Measurements from ENCODE around the gene GRID1. TPM values are rescaled to one million over a fixed set of nuclear protein-coding genes. Genes with fewer than 3 reads are reported as not detected.

GRID1 gene
- total and polyA plus RNA-seq, 11 donors = 0.69 to 3.4 (median 1.6) TPM

GRCh38 chr10:86285136-86285790 lies 81.3 kb downstream of the GRID1 start:
- TF ChIP-seq CTCF (IDR thresholded peaks at IDR 0.05) (no peak), POLR2A (IDR thresholded peaks at IDR 0.05) (no peak)
- Histone ChIP-seq H3K36me3 (no peaks in the 10 kb centered on the region), H3K27ac (no peak overlapping the region), H3K4me1 (no peaks in the 10 kb centered on the region), H3K4me3 (no peak overlapping the region), H3K9me3 (peaks cover 0 to 8% (median 0%) of the 10 kb centered on the region in 12 donors), H3K27me3 (no peaks in the 10 kb centered on the region)
- DNase-seq (no peak), ATAC-seq (no peak)
- 78 to 86% (median 83%) methylated on average over 7 to 10 of the region's 10 CpGs for WGBS, 4 donors
- intact Hi-C loops (cut with DNase I) = no loop called here

- peak in 1 of 4 donors; percentile 15 for ATAC-seq
- Histone ChIP-seq H3K27ac (no peak overlapping the region), H3K9me3 (peaks cover 0 to 15% (median 1%) of the 10 kb centered on the region in 12 donors), H3K4me1 (no peaks in the 10 kb centered on the region), H3K27me3 (no peaks in the 10 kb centered on the region), H3K4me3 (no peak overlapping the region), H3K36me3 (no peaks in the 10 kb centered on the region)
- TF ChIP-seq CTCF (IDR thresholded peaks at IDR 0.05) (no peak), POLR2A (IDR thresholded peaks at IDR 0.05) (no peak)
- intact Hi-C loops (cut with DNase I) = no loop called here
- no peak for DNase-seq
- WGBS, 4 donors = 70 to 79% (median 73%) methylated on average over 11 of the region's 11 CpGs
Observed at GRCh38 chr10:86284355-86285105, 82.1 kb downstream of the GRID1 start.

GRCh38 chr10:86283466-86284287 lies 82.9 kb downstream of the GRID1 start:
- Histone ChIP-seq H3K4me3 (no peak overlapping the region), H3K9me3 (peaks cover 0 to 23% (median 6%) of the 10 kb centered on the region in 12 donors), H3K36me3 (no peaks in the 10 kb centered on the region), H3K4me1 (no peaks in the 10 kb centered on the region), H3K27me3 (no peaks in the 10 kb centered on the region), H3K27ac (no peak overlapping the region)
- DNase-seq = no peak
- no peak for ATAC-seq
- 74 to 92% (median 85%) methylated on average over 1 of the region's 1 CpG for WGBS, 4 donors
- intact Hi-C loops (cut with DNase I) = no loop called here
- TF ChIP-seq CTCF (IDR thresholded peaks at IDR 0.05) (no peak), POLR2A (IDR thresholded peaks at IDR 0.05) (no peak)
